Measurements from ENCODE around the gene SORCS3. TPM values are rescaled to one million over a fixed set of nuclear protein-coding genes. Genes with fewer than 3 reads are reported as not detected.
A peak's percentile ranks its signal among the peaks of the same experiment; 100 is the strongest.

The SORCS3 gene
- total RNA-seq, 4 donors from 2014 or later, result not detected

DNA sequence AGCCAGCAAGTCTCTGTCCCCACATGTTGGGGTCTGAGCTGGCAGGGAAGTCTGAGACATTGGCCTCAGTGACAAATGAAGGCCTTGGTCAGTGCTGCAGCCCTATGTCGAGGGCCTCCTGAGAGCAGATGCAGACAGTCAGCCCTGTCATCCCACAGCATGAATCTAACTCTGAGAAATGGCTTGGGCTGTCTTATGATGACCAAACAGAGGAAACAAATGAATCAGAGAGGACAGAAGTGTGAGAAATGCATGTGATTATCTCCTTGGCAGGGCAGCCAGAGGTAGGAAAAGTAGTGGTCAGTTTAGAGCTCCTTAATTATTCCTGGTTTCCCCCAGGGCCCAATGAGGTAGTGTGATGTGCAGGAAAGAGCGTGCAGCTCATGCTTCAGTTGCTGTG, 287.6 kb downstream of the SORCS3 start:
- no peak for DNase-seq
- Histone ChIP-seq H3K27me3 (no peaks in the 10 kb centered on the region), H3K36me3 (no peaks in the 10 kb centered on the region), H3K4me3 (replicated peaks in 1 of 3) (no peak overlapping the region), H3K9me3 (no peaks in the 10 kb centered on the region), H3K27ac (no peak overlapping the region), H3K4me1 (no peaks in the 10 kb centered on the region)
- TF ChIP-seq POLR2A (IDR thresholded peaks at IDR 0.05), result no peak
- TF ChIP-seq CTCF (IDR thresholded peaks at IDR 0.05), result no peak
- 81 to 85% methylated on average over 2 of the region's 2 CpGs for WGBS, 2 donors
- intact Hi-C loops (cut with DNase I), result no loop called here

GRCh38 chr10:104931612-104932134, 290.6 kb downstream of the SORCS3 start:
- no peak for DNase-seq
- Histone ChIP-seq H3K27me3 (no peaks in the 10 kb centered on the region), H3K4me3 (replicated peaks in 1 of 3) (no peak overlapping the region), H3K4me1 (no peaks in the 10 kb centered on the region), H3K27ac (no peak overlapping the region), H3K9me3 (no peaks in the 10 kb centered on the region), H3K36me3 (no peaks in the 10 kb centered on the region)
- intact Hi-C loops (cut with DNase I), result no loop called here
- TF ChIP-seq CTCF (IDR thresholded peaks at IDR 0.05) (no peak), POLR2A (IDR thresholded peaks at IDR 0.05) (no peak)
- 30 to 38% methylated on average over 2 of the region's 2 CpGs for WGBS, 2 donors

DNA sequence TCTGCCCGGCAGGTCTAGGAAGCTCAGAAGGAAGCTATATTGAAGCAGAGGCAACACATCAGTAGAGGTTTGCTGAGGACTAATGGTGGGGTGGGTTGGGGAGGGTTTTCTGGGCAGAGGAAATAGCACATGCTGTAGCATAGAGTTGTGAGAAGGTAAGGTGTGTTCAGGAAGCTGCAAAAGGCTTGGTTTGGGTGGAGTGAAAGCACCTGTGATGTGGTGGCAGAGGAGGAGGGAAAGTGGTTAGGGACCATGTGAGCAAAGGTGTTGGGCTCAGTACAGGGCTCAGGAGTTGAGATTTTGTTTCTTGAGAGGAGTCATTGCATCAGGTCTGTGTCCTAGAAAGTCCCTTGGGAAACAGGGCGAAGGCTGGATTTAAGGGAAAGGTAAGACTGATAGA, 294.6 kb downstream of the SORCS3 start:
- DNase-seq, result no peak
- Histone ChIP-seq H3K27me3 (no peaks in the 10 kb centered on the region), H3K4me3 (replicated peaks in 1 of 3) (no peak overlapping the region), H3K27ac (no peak overlapping the region), H3K4me1 (no peaks in the 10 kb centered on the region), H3K9me3 (no peaks in the 10 kb centered on the region), H3K36me3 (no peaks in the 10 kb centered on the region)
- TF ChIP-seq CTCF (IDR thresholded peaks at IDR 0.05) (no peak), POLR2A (IDR thresholded peaks at IDR 0.05) (no peak)
- intact Hi-C loops (cut with DNase I), result no loop called here
- WGBS, 2 donors, result 38 to 81% methylated on average over 2 of the region's 2 CpGs

DNA sequence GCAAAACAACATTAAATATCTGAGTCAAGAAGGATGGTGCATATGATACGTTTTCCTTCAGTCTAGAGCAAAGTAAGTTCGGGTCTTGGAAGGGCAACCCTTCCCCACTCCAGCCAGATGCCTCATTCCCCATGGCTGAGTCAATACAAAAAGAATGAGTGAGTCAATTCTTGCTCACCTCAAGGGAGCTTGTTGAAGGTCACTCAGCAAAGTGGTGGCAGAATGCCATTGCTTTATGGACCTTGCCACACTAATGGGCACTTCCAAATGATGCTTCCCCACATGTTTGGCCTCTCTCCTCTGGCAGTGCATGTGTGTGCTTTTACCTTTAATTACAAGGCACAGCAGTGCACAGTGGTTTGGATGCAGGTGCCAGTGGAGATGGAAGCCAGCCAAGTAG, 296.5 kb downstream of the SORCS3 start:
- no peaks in the 10 kb centered on the region for H3K36me3 ChIP-seq
- WGBS, 2 donors, result 42 to 54% methylated on average over 2 of the region's 2 CpGs
- TF ChIP-seq CTCF (IDR thresholded peaks at IDR 0.05) (no peak), POLR2A (IDR thresholded peaks at IDR 0.05) (no peak)
- no peak overlapping the region for H3K27ac ChIP-seq
- H3K27me3 ChIP-seq, result no peaks in the 10 kb centered on the region
- DNase-seq, result peak; percentile 1 to 3
- intact Hi-C loops (cut with DNase I), result no loop called here
- H3K9me3 ChIP-seq, result no peaks in the 10 kb centered on the region
- H3K4me1 ChIP-seq, result no peaks in the 10 kb centered on the region
- no peak overlapping the region for H3K4me3 ChIP-seq (replicated peaks in 1 of 3)

DNA sequence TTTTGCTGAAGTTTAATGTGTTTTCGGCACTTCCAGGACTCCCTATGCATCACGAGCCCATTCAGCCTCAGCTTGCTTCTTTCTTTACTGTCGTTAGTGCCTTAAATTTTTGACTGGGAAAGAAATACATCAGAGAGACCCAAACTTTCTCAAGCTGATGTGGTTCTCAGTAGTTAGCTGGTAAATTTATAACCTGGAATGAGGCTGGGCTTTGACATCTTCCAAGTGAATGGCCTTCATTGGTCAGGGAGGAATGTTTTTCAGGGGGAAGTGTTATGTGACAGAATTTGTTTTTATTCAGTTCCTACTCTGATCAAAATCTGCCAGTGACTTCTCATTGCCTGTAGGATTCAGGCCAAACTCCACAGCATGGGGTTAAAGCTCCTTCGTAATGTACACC, 296.9 kb downstream of the SORCS3 start:
- H3K4me3 ChIP-seq (replicated peaks in 1 of 3), result no peak overlapping the region
- WGBS, 2 donors, result 60 to 87% methylated on average over 4 of the region's 4 CpGs
- no peaks in the 10 kb centered on the region for H3K4me1 ChIP-seq
- no peaks in the 10 kb centered on the region for H3K36me3 ChIP-seq
- H3K9me3 ChIP-seq, result no peaks in the 10 kb centered on the region
- DNase-seq, result no peak
- intact Hi-C loops (cut with DNase I), result no loop called here
- no peaks in the 10 kb centered on the region for H3K27me3 ChIP-seq
- no peak overlapping the region for H3K27ac ChIP-seq
- TF ChIP-seq POLR2A (IDR thresholded peaks at IDR 0.05) (no peak), CTCF (IDR thresholded peaks at IDR 0.05) (no peak)
